ENCODE results near the gene ICAM2. TPM values are rescaled to one million over a fixed set of nuclear protein-coding genes. Genes with fewer than 3 reads are reported as not detected.

The ICAM2 gene
- total RNA-seq, 1 experiment from 2014 or later: 0.33 TPM

DNA sequence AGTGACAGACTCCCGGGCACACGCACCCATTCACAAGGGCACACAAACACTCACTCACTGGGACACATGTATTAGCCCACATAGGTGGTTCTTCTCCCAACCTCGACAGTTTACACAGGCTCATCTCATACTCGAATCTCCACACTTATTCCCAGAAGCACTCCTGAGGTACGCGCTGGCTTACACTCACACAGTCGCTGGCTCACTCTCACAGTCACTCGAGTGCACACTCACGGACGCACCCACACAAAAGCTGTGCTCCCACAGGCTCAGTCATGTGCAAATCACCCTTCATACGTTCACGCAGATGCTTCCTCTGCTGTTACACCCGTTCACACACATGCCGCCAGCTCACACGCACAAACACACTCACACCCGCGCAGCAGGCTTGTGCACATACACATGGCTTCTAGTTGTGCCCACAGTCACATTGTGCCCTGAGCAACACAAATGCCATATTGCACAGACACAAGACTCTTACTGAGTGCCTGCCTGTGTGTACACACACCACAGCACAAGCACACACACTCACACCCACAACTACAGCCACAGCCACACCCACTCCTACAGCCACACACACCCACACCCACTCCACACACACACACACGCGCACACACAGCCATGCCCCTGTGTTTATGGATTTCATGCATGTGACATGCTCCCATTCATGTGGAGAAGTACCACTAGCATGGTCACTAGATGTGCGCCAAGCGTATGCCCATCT lies 30.6 kb downstream of the ICAM2 start (continued):
- TF ChIP-seq, protein P1, sequence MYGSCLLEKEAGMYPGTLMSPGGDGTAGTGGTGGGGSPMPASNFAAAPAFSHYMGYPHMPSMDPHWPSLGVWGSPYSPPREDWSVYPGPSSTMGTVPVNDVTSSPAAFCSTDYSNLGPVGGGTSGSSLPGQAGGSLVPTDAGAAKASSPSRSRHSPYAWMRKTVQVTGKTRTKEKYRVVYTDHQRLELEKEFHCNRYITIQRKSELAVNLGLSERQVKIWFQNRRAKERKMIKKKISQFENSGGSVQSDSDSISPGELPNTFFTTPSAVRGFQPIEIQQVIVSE (CRISPR knock-in tag; IDR thresholded peaks at IDR 0.05; ENCODE audit: borderline replicate concordance): no peak
- no peak for TF ChIP-seq RELA (CRISPR knock-in tag; IDR thresholded peaks at IDR 0.05; ENCODE audit: borderline replicate concordance)
- no peak for TF ChIP-seq CREM (CRISPR knock-in tag; IDR thresholded peaks at IDR 0.05)
- no peak for TF ChIP-seq GRHL2 (CRISPR knock-in tag; IDR thresholded peaks at IDR 0.05; ENCODE audit: insufficient replicate concordance, severe bottlenecking)
- TF ChIP-seq KAT7 (CRISPR knock-in tag; IDR thresholded peaks at IDR 0.05; ENCODE audit: borderline replicate concordance): no peak

GRCh38 chr17:63988741-63989621 lies 31.5 kb downstream of the ICAM2 start:
- H3K9me3 Mint-ChIP-seq: no peaks in the 10 kb centered on the region
- ChIA-PET CTCF (interaction anchor here (0.9 to 4.5 kb wide), 12 partner anchors 10 to 156 kb away, joined by 3 to 88 read pairs (median 12); partner anchors contain the start of genes CSHL1, GH1, GH2 and PRR29), POLR2A (no interaction called here)
- H3K27ac Mint-ChIP-seq: peak overlapping the region; percentile 45
- peak; percentile 38 for DNase-seq (ENCODE audit: low spot score)
- no peaks in the 10 kb centered on the region for H3K36me3 Mint-ChIP-seq
- peaks cover 20% of the 10 kb centered on the region for H3K4me1 Mint-ChIP-seq
- ATAC-seq: peak; percentile 34
- peaks cover 15% of the 10 kb centered on the region for H3K27me3 Mint-ChIP-seq (ENCODE audit: low read depth)
- H3K4me3 Mint-ChIP-seq: no peak overlapping the region
- TF ChIP-seq, protein P2, sequence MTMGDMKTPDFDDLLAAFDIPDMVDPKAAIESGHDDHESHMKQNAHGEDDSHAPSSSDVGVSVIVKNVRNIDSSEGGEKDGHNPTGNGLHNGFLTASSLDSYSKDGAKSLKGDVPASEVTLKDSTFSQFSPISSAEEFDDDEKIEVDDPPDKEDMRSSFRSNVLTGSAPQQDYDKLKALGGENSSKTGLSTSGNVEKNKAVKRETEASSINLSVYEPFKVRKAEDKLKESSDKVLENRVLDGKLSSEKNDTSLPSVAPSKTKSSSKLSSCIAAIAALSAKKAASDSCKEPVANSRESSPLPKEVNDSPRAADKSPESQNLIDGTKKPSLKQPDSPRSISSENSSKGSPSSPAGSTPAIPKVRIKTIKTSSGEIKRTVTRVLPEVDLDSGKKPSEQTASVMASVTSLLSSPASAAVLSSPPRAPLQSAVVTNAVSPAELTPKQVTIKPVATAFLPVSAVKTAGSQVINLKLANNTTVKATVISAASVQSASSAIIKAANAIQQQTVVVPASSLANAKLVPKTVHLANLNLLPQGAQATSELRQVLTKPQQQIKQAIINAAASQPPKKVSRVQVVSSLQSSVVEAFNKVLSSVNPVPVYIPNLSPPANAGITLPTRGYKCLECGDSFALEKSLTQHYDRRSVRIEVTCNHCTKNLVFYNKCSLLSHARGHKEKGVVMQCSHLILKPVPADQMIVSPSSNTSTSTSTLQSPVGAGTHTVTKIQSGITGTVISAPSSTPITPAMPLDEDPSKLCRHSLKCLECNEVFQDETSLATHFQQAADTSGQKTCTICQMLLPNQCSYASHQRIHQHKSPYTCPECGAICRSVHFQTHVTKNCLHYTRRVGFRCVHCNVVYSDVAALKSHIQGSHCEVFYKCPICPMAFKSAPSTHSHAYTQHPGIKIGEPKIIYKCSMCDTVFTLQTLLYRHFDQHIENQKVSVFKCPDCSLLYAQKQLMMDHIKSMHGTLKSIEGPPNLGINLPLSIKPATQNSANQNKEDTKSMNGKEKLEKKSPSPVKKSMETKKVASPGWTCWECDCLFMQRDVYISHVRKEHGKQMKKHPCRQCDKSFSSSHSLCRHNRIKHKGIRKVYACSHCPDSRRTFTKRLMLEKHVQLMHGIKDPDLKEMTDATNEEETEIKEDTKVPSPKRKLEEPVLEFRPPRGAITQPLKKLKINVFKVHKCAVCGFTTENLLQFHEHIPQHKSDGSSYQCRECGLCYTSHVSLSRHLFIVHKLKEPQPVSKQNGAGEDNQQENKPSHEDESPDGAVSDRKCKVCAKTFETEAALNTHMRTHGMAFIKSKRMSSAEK (CRISPR knock-in tag; IDR thresholded peaks at IDR 0.05; ENCODE audit: borderline replicate concordance): no peak
- TF ChIP-seq NFYB (CRISPR knock-in tag; conservative IDR thresholded peaks at IDR 0.05; ENCODE audit: low read depth) (no peak), PRDM15 (CRISPR knock-in tag; IDR thresholded peaks at IDR 0.05) (no peak), NFATC4 (CRISPR knock-in tag; IDR thresholded peaks at IDR 0.05) (no peak), NR3C1 (CRISPR knock-in tag; conservative IDR thresholded peaks at IDR 0.05; ENCODE audit: low read depth) (no peak), ZNF416 (CRISPR knock-in tag; IDR thresholded peaks at IDR 0.05) (no peak), CTCF (IDR thresholded peaks at IDR 0.05) (no peak), ZNF317 (CRISPR knock-in tag; IDR thresholded peaks at IDR 0.05; ENCODE audit: borderline replicate concordance, low read depth) (no peak), TEAD4 (CRISPR knock-in tag; IDR thresholded peaks at IDR 0.05) (no peak)
- TF ChIP-seq, protein P3, sequence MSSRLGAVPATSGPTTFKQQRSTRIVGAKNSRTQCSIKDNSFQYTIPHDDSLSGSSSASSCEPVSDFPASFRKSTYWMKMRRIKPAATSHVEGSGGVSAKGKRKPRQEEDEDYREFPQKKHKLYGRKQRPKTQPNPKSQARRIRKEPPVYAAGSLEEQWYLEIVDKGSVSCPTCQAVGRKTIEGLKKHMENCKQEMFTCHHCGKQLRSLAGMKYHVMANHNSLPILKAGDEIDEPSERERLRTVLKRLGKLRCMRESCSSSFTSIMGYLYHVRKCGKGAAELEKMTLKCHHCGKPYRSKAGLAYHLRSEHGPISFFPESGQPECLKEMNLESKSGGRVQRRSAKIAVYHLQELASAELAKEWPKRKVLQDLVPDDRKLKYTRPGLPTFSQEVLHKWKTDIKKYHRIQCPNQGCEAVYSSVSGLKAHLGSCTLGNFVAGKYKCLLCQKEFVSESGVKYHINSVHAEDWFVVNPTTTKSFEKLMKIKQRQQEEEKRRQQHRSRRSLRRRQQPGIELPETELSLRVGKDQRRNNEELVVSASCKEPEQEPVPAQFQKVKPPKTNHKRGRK (CRISPR knock-in tag; IDR thresholded peaks at IDR 0.05; ENCODE audit: borderline replicate concordance): no peak
- TF ChIP-seq, protein P4, sequence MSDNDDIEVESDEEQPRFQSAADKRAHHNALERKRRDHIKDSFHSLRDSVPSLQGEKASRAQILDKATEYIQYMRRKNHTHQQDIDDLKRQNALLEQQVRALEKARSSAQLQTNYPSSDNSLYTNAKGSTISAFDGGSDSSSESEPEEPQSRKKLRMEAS (CRISPR knock-in tag; IDR thresholded peaks at IDR 0.05): no peak
- TF ChIP-seq, protein P5, sequence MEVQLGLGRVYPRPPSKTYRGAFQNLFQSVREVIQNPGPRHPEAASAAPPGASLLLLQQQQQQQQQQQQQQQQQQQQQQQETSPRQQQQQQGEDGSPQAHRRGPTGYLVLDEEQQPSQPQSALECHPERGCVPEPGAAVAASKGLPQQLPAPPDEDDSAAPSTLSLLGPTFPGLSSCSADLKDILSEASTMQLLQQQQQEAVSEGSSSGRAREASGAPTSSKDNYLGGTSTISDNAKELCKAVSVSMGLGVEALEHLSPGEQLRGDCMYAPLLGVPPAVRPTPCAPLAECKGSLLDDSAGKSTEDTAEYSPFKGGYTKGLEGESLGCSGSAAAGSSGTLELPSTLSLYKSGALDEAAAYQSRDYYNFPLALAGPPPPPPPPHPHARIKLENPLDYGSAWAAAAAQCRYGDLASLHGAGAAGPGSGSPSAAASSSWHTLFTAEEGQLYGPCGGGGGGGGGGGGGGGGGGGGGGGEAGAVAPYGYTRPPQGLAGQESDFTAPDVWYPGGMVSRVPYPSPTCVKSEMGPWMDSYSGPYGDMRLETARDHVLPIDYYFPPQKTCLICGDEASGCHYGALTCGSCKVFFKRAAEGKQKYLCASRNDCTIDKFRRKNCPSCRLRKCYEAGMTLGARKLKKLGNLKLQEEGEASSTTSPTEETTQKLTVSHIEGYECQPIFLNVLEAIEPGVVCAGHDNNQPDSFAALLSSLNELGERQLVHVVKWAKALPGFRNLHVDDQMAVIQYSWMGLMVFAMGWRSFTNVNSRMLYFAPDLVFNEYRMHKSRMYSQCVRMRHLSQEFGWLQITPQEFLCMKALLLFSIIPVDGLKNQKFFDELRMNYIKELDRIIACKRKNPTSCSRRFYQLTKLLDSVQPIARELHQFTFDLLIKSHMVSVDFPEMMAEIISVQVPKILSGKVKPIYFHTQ (CRISPR knock-in tag; IDR thresholded peaks at IDR 0.05): no peak
